Ovary (tissue), 9 donors: Measurements from ENCODE around the gene HOXA13. TPM values are rescaled to one million over a fixed set of nuclear protein-coding genes. Genes with fewer than 3 reads are reported as not detected.

Source experiments
- DNase-seq, 5 donors: peaks; one replicate each; pipeline ENCODE4 v3.0.0-alpha.2; 2019 to 2020
- H3K27ac ChIP-seq, 2 donors: fragments of 200-600 bp; one replicate each; pipeline versions ENCODE4 v1.5.1 to v1.8.0; 2019 to 2022
- H3K27me3 ChIP-seq: fragments of 200-600 bp; one replicate; pipeline ENCODE4 v1.8.0; 2022
- H3K36me3 ChIP-seq: fragments of 200-600 bp; sonication (generic); one replicate; pipeline ENCODE4 v1.5.1; 2019
- H3K4me1 ChIP-seq: one replicate; pipeline ENCODE4 v1.8.1; 2013; ENCODE audit warnings: mild to moderate bottlenecking, moderate library complexity; ENCODE audit not compliant: insufficient read depth
- H3K4me3 ChIP-seq: fragments of 200-600 bp; sonication (generic); one replicate; pipeline ENCODE4 v1.5.1; 2017
- H3K9me3 ChIP-seq, 2 donors: fragments of 200-600 bp in 1 of 2; sonication (generic) in 1 of 2; one replicate each; pipeline versions ENCODE4 v1.5.1 to v1.8.1; 2013 to 2019; ENCODE audit warnings: mild to moderate bottlenecking in 1 of 2, moderate library complexity in 1 of 2
- CTCF ChIP-seq, 3 donors: fragments of 450-650 bp in 2 of 3; fragments of 200-600 bp in 1 of 3; IDR thresholded peaks; one replicate each; pipeline versions ENCODE4 v1.5.1 to v1.8.0; 2016 to 2022; ENCODE audit warnings: antibody characterized with exemption in 3 of 3, mild to moderate bottlenecking in 1 of 3
- EP300 ChIP-seq: sonication (generic); formaldehyde crosslinking; IDR thresholded peaks from one replicate; pipeline ENCODE4 v1.6.1; 2017; ENCODE audit warnings: antibody characterized with exemption
- POLR2A ChIP-seq: fragments of 450-650 bp; IDR thresholded peaks from one replicate; pipeline ENCODE4 v1.6.1; 2017; ENCODE audit warnings: antibody characterized with exemption, mild to moderate bottlenecking, moderate library complexity
- WGBS, 3 donors: extraction: QIAGEN DNeasy Blood & Tissue Kit in 1 of 3; methylation state at CpG; one replicate each; pipeline versions ENCODE4 v1.1.5 to v1.1.7; 2013 to 2017; 5-methylcytosine and 5-hydroxymethylcytosine counted together
- intact Hi-C, 4 donors: fragments of 100-400 bp; cut with DNase I; formaldehyde crosslinking; loops; one replicate each; pipeline versions ENCODE4 v1.11.0 to v1.15.1; 2022 to 2023
- polyA plus RNA-seq, 2 donors: library from polyadenylated mRNA; stranded (reverse); fragments of 200-250 nt in 1 of 2; fragments of 350-450 nt in 1 of 2; fragmentation: Illumina TruSeq in 1 of 2; extraction: RNeasy Lipid Tissue Mini Kit (QIAGEN cat#74804) in 1 of 2; gene quantifications; one replicate each; pipeline ENCODE4 v1.2.3, GENCODE V29; 2013 to 2014
- total RNA-seq, 7 donors: library from RNA; depleted of rRNA in 2 of 7; stranded (reverse); fragments of >200 nt in 2 of 7; fragmentation: NEBNext Ultra II Directional in 3 of 7; extraction: Animal tissue kit (Norgen Biotek cat#: 25700) in 3 of 7; gene quantifications; one replicate each; pipeline versions ENCODE4 v1.1.0 to v1.2.4, GENCODE V29; 2016 to 2023
- donor health status: DM: no; HTN: no; CAD: no; lungs with moderate emphysema.
- donor health status: DM: no; HTN: no; CAD: no.
- donor health status: Bipolar disorder and iron deficiency.
- donor health status: DM: yes; HTN: yes; CAD: no.
- donor health status: DM: no; HTN: no; CAD: no.
- donor health status: DM: yes; HTN: yes; CAD: no.

HOXA13 gene
- total and polyA plus RNA-seq, 9 donors, result 0.07 TPM; not detected in 8

- Histone ChIP-seq H3K4me1 (no peaks in the 10 kb centered on the region), H3K27ac (no peak overlapping the region), H3K36me3 (no peaks in the 10 kb centered on the region), H3K9me3 (no peaks in the 10 kb centered on the region), H3K27me3 (no peaks in the 10 kb centered on the region), H3K4me3 (no peak overlapping the region)
- DNase-seq, result no peak
- WGBS, 3 donors, result 34 to 36% (median 35%) methylated on average over 3 of the region's 3 CpGs
- TF ChIP-seq POLR2A (no peak), CTCF (IDR thresholded peaks at IDR 0.05) (no peak), EP300 (no peak)
- intact Hi-C loops, result loop anchor here in 2 of 4 donors (5.0 to 10.0 kb wide), 3 partner anchors 363 to 886 kb away; no protein-coding TSS in a partner anchor
Observed at GRCh38 chr7:27211764-27212204, 11.9 kb upstream of the HOXA13 start.

- no peak for DNase-seq
- intact Hi-C loops, result loop anchor here in 2 of 4 donors (5.0 to 10.0 kb wide), 3 partner anchors 364 to 886 kb away; no protein-coding TSS in a partner anchor
Observed at GRCh38 chr7:27211084-27211446, 11.2 kb upstream of the HOXA13 start.

GRCh38 chr7:27210441-27211083 lies 10.7 kb upstream of the HOXA13 start:
- DNase-seq, result peak in 2 of 5 donors; percentile 38 to 60
- intact Hi-C loops, result loop anchor here in 2 of 4 donors (5.0 to 10.0 kb wide), 3 partner anchors 364 to 887 kb away; no protein-coding TSS in a partner anchor
- Histone ChIP-seq H3K36me3 (no peaks in the 10 kb centered on the region), H3K4me3 (peak overlapping the region; percentile 17), H3K9me3 (no peaks in the 10 kb centered on the region), H3K27me3 (no peaks in the 10 kb centered on the region), H3K27ac (no peak overlapping the region), H3K4me1 (peaks cover under 1% of the 10 kb centered on the region)
- WGBS, 3 donors, result 11 to 18% (median 15%) methylated on average over 32 of the region's 32 CpGs
- TF ChIP-seq CTCF (IDR thresholded peaks at IDR 0.05), result peak; percentile 18 to 51 (median 20)
- no peak for TF ChIP-seq POLR2A
- no peak for TF ChIP-seq EP300

More at GRCh38 chr7:27211084-27211446, 11.2 kb upstream of the HOXA13 start:
- no peaks in the 10 kb centered on the region for H3K36me3 ChIP-seq
- H3K27me3 ChIP-seq, result no peaks in the 10 kb centered on the region
- WGBS, 3 donors, result 86 to 100% (median 88%) methylated on average over 1 of the region's 1 CpG
- no peak for TF ChIP-seq EP300
- no peak for TF ChIP-seq POLR2A
- no peak for TF ChIP-seq CTCF (IDR thresholded peaks at IDR 0.05)
- no peak overlapping the region for H3K27ac ChIP-seq
- no peaks in the 10 kb centered on the region for H3K9me3 ChIP-seq
- H3K4me1 ChIP-seq, result no peaks in the 10 kb centered on the region
- H3K4me3 ChIP-seq, result no peak overlapping the region

- no peak overlapping the region for H3K4me3 ChIP-seq
- H3K27ac ChIP-seq, result no peak overlapping the region
- H3K9me3 ChIP-seq, result no peaks in the 10 kb centered on the region
- no peak for DNase-seq
- TF ChIP-seq EP300, result no peak
- no peaks in the 10 kb centered on the region for H3K36me3 ChIP-seq
- no peaks in the 10 kb centered on the region for H3K27me3 ChIP-seq
- intact Hi-C loops, result loop anchor here in 3 of 4 donors (5.0 to 10.0 kb wide), 4 partner anchors 365 to 887 kb away; no protein-coding TSS in a partner anchor
- WGBS, 3 donors, result 56 to 61% (median 59%) methylated on average over 11 of the region's 11 CpGs
- H3K4me1 ChIP-seq, result peaks cover 3% of the 10 kb centered on the region
Observed at GRCh38 chr7:27209933-27210440, 10.1 kb upstream of the HOXA13 start.

GRCh38 chr7:27208998-27209397 lies 9.1 kb upstream of the HOXA13 start:
- Histone ChIP-seq H3K27ac (no peak overlapping the region), H3K4me3 (no peak overlapping the region), H3K36me3 (no peaks in the 10 kb centered on the region), H3K4me1 (peaks cover 4% of the 10 kb centered on the region), H3K9me3 (no peaks in the 10 kb centered on the region), H3K27me3 (no peaks in the 10 kb centered on the region)
- no peak for DNase-seq
- no peak for TF ChIP-seq EP300
- no peak for TF ChIP-seq POLR2A
- no peak for TF ChIP-seq CTCF (IDR thresholded peaks at IDR 0.05)
- WGBS, 3 donors, result 83 to 92% (median 88%) methylated on average over 4 of the region's 4 CpGs
- intact Hi-C loops, result loop anchor here in 2 of 4 donors (10.0 kb wide), 1 partner anchor 716 kb away; no protein-coding TSS in a partner anchor
